ENCODE measurements around the gene SPOCK3. TPM values are rescaled to one million over a fixed set of nuclear protein-coding genes. Genes with fewer than 3 reads are reported as not detected.

SPOCK3 gene
- total RNA-seq, 1 donor from 2014 or later = 0.74 TPM

DNA sequence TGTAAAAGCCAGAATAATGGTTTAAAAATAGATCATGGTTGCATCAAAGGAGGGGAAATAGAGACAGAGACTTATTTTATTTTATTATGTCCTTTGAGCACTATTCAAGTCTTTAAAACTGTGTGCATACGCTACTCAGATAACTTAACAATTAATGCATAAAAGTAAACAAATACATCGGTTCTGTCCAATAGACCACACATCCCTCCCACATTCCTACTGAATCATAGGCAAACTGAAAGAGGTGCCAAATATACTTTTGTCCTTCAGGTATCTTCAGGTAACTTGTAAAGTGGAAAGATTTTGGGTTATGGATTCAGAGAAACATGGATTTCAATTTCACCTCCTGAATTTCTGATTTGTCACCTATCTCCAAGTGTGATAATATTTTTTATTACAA is 91.3 kb downstream of the SPOCK3 start:
- intact Hi-C loops (cut with DNase I) = no loop called here
- H3K27me3 ChIP-seq (ENCODE audit: low read depth) = no peaks in the 10 kb centered on the region
- H3K4me1 ChIP-seq = no peaks in the 10 kb centered on the region
- ATAC-seq (no peak), DNase-seq (no peak)
- no peak overlapping the region for H3K4me3 ChIP-seq
- H3K36me3 ChIP-seq = no peaks in the 10 kb centered on the region
- TF ChIP-seq, protein P1, sequence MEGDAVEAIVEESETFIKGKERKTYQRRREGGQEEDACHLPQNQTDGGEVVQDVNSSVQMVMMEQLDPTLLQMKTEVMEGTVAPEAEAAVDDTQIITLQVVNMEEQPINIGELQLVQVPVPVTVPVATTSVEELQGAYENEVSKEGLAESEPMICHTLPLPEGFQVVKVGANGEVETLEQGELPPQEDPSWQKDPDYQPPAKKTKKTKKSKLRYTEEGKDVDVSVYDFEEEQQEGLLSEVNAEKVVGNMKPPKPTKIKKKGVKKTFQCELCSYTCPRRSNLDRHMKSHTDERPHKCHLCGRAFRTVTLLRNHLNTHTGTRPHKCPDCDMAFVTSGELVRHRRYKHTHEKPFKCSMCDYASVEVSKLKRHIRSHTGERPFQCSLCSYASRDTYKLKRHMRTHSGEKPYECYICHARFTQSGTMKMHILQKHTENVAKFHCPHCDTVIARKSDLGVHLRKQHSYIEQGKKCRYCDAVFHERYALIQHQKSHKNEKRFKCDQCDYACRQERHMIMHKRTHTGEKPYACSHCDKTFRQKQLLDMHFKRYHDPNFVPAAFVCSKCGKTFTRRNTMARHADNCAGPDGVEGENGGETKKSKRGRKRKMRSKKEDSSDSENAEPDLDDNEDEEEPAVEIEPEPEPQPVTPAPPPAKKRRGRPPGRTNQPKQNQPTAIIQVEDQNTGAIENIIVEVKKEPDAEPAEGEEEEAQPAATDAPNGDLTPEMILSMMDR (IDR thresholded peaks at IDR 0.05) = no peak
- no peaks in the 10 kb centered on the region for H3K9me3 ChIP-seq
- H3K27ac ChIP-seq = no peak overlapping the region

DNA sequence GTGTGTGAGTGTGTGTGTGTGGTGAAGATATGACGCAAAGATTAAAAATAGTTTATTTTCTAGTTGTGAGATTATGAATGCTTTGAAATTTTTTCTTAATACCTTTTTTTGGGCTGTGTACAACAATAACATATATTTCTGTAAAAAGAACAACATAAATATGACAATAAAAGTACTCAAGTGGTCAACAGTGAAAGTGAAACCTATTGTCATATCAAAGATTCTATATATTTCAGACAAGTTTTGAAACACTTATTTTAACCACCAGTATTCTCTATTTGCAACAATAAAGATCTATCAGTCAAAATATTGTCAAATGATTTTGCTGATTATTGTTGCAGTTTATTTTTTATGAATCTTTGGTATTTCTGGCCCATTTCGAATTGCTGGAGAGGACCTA is 98.0 kb downstream of the SPOCK3 start:
- H3K4me1 ChIP-seq = no peaks in the 10 kb centered on the region
- intact Hi-C loops (cut with DNase I) = no loop called here
- DNase-seq (no peak), ATAC-seq (no peak)
- no peaks in the 10 kb centered on the region for H3K36me3 ChIP-seq
- H3K27me3 ChIP-seq (ENCODE audit: low read depth) = no peaks in the 10 kb centered on the region
- H3K9me3 ChIP-seq = no peaks in the 10 kb centered on the region
- TF ChIP-seq, protein P1 (IDR thresholded peaks at IDR 0.05) = no peak
- no peak overlapping the region for H3K4me3 ChIP-seq
- H3K27ac ChIP-seq = no peak overlapping the region

DNA sequence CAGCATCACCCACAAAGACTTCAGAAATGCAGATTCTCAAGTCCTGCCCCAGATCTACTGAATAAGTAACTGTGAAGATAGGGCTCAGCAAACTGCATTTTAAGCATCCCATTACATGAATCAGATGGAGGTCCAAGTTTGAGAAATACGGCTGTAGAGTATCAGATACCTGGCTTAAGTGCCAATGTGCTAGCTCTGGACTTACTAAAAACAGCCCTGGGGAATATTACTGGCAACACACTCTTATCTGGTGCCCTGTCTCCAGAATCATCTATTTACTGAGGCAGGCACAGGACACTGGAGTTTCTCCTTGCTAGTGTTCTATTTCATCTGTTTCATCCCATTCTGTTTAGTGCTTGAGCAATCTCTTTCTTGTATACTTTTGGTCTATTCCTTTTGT is 105.1 kb downstream of the SPOCK3 start:
- intact Hi-C loops (cut with DNase I) = no loop called here
- Histone ChIP-seq H3K4me1 (no peaks in the 10 kb centered on the region), H3K4me3 (no peak overlapping the region), H3K27me3 (ENCODE audit: low read depth) (no peaks in the 10 kb centered on the region), H3K9me3 (no peaks in the 10 kb centered on the region), H3K27ac (no peak overlapping the region), H3K36me3 (no peaks in the 10 kb centered on the region)
- TF ChIP-seq, protein P1 (IDR thresholded peaks at IDR 0.05) = no peak
- ATAC-seq (no peak), DNase-seq (no peak)

DNA sequence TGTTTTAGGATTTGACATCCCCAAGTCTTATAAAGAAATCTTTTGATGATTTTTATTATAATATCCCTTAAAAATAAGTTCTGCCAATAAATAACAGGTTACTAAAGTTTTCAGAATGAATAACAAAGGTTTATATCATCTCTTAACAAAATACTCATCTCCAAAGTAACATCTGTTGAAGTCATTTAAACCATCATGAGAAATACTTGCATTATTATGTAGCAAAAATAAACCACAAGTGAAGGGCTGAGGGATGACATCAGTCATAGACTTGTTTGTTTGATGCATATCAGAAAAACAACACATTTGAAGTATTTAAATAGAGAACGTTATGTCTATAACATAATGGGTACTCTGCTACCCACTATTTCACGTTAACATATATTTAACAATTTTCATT is 114.9 kb downstream of the SPOCK3 start:
- no peaks in the 10 kb centered on the region for H3K9me3 ChIP-seq
- no peak overlapping the region for H3K27ac ChIP-seq
- intact Hi-C loops (cut with DNase I) = no loop called here
- no peak for DNase-seq
- no peak overlapping the region for H3K4me3 ChIP-seq
- H3K4me1 ChIP-seq = no peaks in the 10 kb centered on the region
- no peak for ATAC-seq
- H3K36me3 ChIP-seq = no peaks in the 10 kb centered on the region
- H3K27me3 ChIP-seq (ENCODE audit: low read depth) = no peaks in the 10 kb centered on the region
- TF ChIP-seq, protein P1 (IDR thresholded peaks at IDR 0.05) = no peak

DNA sequence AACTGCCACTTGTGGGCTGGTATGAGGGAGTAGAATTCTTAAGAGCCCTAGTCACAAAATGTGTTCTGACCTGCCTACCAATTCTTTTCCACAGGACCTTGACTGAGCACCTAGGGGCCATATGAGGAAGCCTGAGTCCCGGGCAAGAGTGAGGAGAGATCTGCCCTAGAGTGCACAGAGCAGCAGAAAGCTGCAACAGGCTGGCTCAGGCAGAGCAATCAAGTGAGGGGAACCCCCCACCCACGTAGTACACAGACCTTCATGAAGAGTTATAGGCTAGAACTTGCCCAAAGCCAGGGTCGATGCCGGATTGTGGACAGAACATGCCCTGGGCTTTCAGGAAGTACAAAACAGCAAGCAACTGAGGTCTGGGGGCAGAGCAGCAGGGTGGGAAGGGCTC is 117.0 kb downstream of the SPOCK3 start:
- Histone ChIP-seq H3K4me1 (no peaks in the 10 kb centered on the region), H3K9me3 (no peaks in the 10 kb centered on the region), H3K36me3 (no peaks in the 10 kb centered on the region), H3K27me3 (ENCODE audit: low read depth) (no peaks in the 10 kb centered on the region), H3K27ac (no peak overlapping the region), H3K4me3 (no peak overlapping the region)
- intact Hi-C loops (cut with DNase I) = no loop called here
- DNase-seq (no peak), ATAC-seq (no peak)
- TF ChIP-seq, protein P1 (IDR thresholded peaks at IDR 0.05) = no peak

DNA sequence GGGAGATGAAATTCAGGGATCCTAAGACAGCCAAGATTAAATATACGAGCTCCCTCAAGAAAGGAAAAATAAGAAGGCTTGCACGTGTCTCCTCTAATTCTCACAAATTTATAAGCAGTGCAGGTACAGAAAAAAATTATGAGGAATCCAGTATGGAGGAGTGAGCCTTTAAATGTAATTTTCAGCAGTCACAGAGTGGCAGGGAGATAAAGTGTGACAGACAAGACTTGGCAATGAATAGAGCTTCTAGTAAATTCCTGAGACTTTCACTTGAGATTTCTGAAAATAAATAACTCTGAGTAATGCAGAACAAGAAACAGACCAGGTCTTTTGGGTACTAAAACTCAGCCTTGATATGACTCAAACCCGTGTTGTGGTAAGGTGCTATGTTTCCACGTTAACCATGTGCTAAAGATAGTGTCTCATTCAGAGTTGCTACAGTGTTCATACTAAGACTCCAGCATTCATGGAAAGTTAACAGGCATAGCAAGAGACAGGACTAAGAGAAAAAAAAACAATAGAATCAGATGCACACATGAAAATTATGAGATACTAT is 119.8 kb downstream of the SPOCK3 start:
- Histone ChIP-seq H3K4me3 (no peak overlapping the region), H3K27me3 (ENCODE audit: low read depth) (no peaks in the 10 kb centered on the region), H3K4me1 (no peaks in the 10 kb centered on the region), H3K36me3 (no peaks in the 10 kb centered on the region), H3K27ac (no peak overlapping the region), H3K9me3 (no peaks in the 10 kb centered on the region)
- DNase-seq = no peak
- intact Hi-C loops (cut with DNase I) = no loop called here
- TF ChIP-seq, protein P1 (IDR thresholded peaks at IDR 0.05) = no peak
- ATAC-seq = no peak
